ENCODE data around the gene RGS9. TPM values are rescaled to one million over a fixed set of nuclear protein-coding genes. Genes with fewer than 3 reads are reported as not detected.

The RGS9 gene
- total and polyA plus RNA-seq, 8 donors = 4.0 to 17.2 (median 11.4) TPM

- no peaks in the 10 kb centered on the region for H3K9me3 ChIP-seq
- H3K4me1 ChIP-seq = peaks cover 4 to 15% of the 10 kb centered on the region in 2 donors
- intact Hi-C loops (cut with DNase I) = no loop called here
- TF ChIP-seq CTCF (IDR thresholded peaks at IDR 0.05) = no peak
- no peak overlapping the region for H3K27ac ChIP-seq
- H3K36me3 ChIP-seq = no peaks in the 10 kb centered on the region
- no peaks in the 10 kb centered on the region for H3K27me3 ChIP-seq
- no peak for ATAC-seq
- no peak for DNase-seq
- H3K4me3 ChIP-seq = no peak overlapping the region
These were observed 34.6 kb downstream of the RGS9 start for GRCh38 chr17:65171752-65172151.

- H3K4me3 ChIP-seq = no peak overlapping the region
- H3K9me3 ChIP-seq = no peaks in the 10 kb centered on the region
- ATAC-seq (no peak), DNase-seq (no peak)
- no peaks in the 10 kb centered on the region for H3K36me3 ChIP-seq
- H3K27me3 ChIP-seq = no peaks in the 10 kb centered on the region
- intact Hi-C loops (cut with DNase I) = no loop called here
- no peak for TF ChIP-seq CTCF (IDR thresholded peaks at IDR 0.05)
- H3K27ac ChIP-seq = no peak overlapping the region
- H3K4me1 ChIP-seq = peaks cover 4 to 15% of the 10 kb centered on the region in 2 donors
These were observed 35.4 kb downstream of the RGS9 start for GRCh38 chr17:65172496-65173136.

- Histone ChIP-seq H3K4me3 (no peak overlapping the region), H3K27ac (peak overlapping the region in 1 of 2 donors; percentile 2), H3K4me1 (peaks cover 4 to 15% of the 10 kb centered on the region in 2 donors), H3K36me3 (no peaks in the 10 kb centered on the region), H3K9me3 (no peaks in the 10 kb centered on the region), H3K27me3 (no peaks in the 10 kb centered on the region)
- intact Hi-C loops (cut with DNase I) = no loop called here
- peak; percentile 22 for ATAC-seq
- DNase-seq = no peak
- TF ChIP-seq CTCF (IDR thresholded peaks at IDR 0.05) = no peak
These were observed 36.2 kb downstream of the RGS9 start for GRCh38 chr17:65173284-65173793.

GRCh38 chr17:65173976-65174683 lies 37.0 kb downstream of the RGS9 start:
- DNase-seq (no peak), ATAC-seq (no peak)
- TF ChIP-seq CTCF (IDR thresholded peaks at IDR 0.05) = no peak
- Histone ChIP-seq H3K36me3 (no peaks in the 10 kb centered on the region), H3K4me3 (no peak overlapping the region), H3K4me1 (peaks cover 4 to 15% of the 10 kb centered on the region in 2 donors), H3K27ac (peak overlapping the region in 1 of 2 donors; percentile 2), H3K27me3 (no peaks in the 10 kb centered on the region), H3K9me3 (no peaks in the 10 kb centered on the region)
- intact Hi-C loops (cut with DNase I) = no loop called here

GRCh38 chr17:65174974-65175373 lies 37.8 kb downstream of the RGS9 start:
- no peaks in the 10 kb centered on the region for H3K9me3 ChIP-seq
- no peak for ATAC-seq
- intact Hi-C loops (cut with DNase I) = no loop called here
- no peak for DNase-seq
- H3K4me1 ChIP-seq = peaks cover 4 to 15% of the 10 kb centered on the region in 2 donors
- no peak overlapping the region for H3K27ac ChIP-seq
- no peak overlapping the region for H3K4me3 ChIP-seq
- H3K36me3 ChIP-seq = no peaks in the 10 kb centered on the region
- no peaks in the 10 kb centered on the region for H3K27me3 ChIP-seq
- no peak for TF ChIP-seq CTCF (IDR thresholded peaks at IDR 0.05)

Data from left lung (tissue), 10 donors.